ENCODE data around the gene SH3GLB2. TPM values are rescaled to one million over a fixed set of nuclear protein-coding genes. Genes with fewer than 3 reads are reported as not detected.

SH3GLB2 gene
- total RNA-seq, 1 donor from 2014 or later = 90.1 TPM

DNA sequence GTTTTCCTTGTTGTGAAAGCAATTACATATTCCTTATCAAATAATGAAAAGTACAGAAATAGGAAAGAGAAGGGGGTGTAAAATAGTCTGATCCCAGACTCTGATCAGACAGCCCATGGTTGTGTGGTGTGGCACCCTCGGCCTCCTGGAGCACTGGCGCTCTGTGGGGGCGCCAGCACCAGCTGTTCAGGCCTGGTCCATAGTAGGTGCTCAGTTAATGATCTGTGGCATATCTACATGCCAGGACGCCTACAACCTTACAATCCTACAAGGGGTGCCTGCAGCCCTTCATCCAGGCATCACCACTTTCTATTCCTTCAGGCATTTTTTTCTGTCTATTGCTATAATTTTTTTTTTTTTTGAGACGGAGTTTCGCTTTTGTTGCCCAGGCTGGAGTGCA, 24.9 kb upstream of the SH3GLB2 start:
- no peak for DNase-seq (ENCODE audit: low read depth)
- TF ChIP-seq, protein P1, sequence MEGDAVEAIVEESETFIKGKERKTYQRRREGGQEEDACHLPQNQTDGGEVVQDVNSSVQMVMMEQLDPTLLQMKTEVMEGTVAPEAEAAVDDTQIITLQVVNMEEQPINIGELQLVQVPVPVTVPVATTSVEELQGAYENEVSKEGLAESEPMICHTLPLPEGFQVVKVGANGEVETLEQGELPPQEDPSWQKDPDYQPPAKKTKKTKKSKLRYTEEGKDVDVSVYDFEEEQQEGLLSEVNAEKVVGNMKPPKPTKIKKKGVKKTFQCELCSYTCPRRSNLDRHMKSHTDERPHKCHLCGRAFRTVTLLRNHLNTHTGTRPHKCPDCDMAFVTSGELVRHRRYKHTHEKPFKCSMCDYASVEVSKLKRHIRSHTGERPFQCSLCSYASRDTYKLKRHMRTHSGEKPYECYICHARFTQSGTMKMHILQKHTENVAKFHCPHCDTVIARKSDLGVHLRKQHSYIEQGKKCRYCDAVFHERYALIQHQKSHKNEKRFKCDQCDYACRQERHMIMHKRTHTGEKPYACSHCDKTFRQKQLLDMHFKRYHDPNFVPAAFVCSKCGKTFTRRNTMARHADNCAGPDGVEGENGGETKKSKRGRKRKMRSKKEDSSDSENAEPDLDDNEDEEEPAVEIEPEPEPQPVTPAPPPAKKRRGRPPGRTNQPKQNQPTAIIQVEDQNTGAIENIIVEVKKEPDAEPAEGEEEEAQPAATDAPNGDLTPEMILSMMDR (conservative IDR thresholded peaks at IDR 0.05; ENCODE audit: low read depth, low read length) = no peak
- no peak overlapping the region for H3K4me3 ChIP-seq (ENCODE audit: low read depth, low read length)

GRCh38 chr9:129052592-129052991, 24.5 kb upstream of the SH3GLB2 start:
- DNase-seq (ENCODE audit: low read depth) = no peak
- TF ChIP-seq, protein P1 (conservative IDR thresholded peaks at IDR 0.05; ENCODE audit: low read depth, low read length) = no peak
- no peak overlapping the region for H3K4me3 ChIP-seq (ENCODE audit: low read depth, low read length)

DNA sequence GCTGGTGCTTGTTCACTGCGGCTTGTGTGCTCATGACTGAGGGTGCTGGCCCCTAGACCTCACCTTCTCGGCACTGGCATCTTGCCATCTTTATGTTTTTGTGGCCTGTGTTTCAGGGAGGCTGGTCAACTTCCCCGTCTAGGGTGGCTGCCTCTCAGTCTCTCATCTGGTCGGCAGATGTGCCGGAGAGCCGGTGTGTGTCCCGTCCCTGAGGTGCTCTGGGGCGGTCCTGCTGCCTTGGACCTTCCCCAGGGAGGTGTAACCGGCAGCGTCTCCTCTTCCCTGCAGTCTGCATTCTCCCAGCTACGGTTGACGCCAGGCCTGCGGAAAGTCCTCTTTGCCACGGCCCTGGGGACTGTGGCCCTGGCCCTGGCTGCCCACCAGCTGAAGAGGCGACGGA, 13.9 kb upstream of the SH3GLB2 start:
- no peak for DNase-seq (ENCODE audit: low read depth)
- TF ChIP-seq, protein P1 (conservative IDR thresholded peaks at IDR 0.05; ENCODE audit: low read depth, low read length) = no peak
- H3K4me3 ChIP-seq (ENCODE audit: low read depth, low read length) = no peak overlapping the region

- TF ChIP-seq, protein P1 (conservative IDR thresholded peaks at IDR 0.05; ENCODE audit: low read depth, low read length) = no peak
- no peak overlapping the region for H3K4me3 ChIP-seq (ENCODE audit: low read depth, low read length)
- no peak for DNase-seq (ENCODE audit: low read depth)
Measured at GRCh38 chr9:129040113-129040643, 12.0 kb upstream of the SH3GLB2 start.

DNA sequence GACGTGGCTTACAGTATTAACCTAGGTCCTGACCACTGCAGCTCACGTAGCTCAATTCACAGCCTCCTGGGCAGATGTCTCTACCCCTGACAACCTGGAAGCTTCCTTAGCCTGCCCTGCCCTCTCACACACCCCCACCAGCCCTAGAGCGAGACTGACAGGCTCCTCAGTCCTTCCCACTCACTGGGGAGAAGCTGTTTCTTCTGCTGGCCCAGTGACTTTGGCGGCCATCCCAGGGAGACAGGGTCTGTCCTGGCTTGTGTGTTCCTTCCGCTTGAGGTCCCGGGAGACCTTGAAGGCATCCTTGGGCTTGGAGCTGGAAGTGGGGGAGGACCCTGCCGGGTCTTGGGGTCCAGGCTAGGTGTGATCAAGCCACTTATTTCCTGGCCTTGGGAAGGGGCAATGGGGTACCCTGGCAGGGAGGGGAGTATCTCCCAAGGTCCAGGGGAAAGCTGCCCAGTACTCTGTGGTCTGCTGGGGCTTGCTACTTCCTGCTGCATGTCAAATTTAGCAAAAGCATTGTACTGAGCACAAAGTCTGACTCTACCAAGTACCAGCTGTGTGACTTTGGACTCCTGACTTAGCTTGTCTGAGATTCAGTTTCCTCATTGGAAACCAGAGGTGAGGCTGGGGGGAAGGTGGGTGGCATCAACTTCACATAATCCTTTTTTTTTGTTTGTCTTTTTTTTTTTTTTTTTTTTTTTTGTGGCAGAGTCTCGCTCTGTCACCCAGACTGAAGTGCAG, 10.2 kb upstream of the SH3GLB2 start:
- TF ChIP-seq, protein P1 (conservative IDR thresholded peaks at IDR 0.05; ENCODE audit: low read depth, low read length) = no peak
- H3K4me3 ChIP-seq (ENCODE audit: low read depth, low read length) = no peak overlapping the region
- DNase-seq (ENCODE audit: low read depth) = no peak

DNA sequence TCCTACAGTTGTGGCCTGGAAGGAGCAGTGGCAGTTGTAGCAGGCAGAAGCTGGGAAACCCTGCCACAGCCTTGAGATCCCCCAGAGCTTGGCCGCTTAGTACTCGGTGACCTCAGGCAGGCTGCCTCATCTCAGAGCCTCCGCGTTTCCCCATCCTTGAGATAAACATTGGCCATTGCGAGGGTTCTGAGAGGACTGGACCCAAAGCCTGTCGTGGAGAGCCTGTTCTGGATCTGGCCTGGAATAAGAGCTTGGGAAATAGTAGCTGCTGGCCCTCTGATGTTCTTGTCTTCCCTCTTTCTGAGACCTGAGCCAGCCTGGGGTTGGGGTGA, 9.6 kb upstream of the SH3GLB2 start:
- no peak for DNase-seq (ENCODE audit: low read depth)
- TF ChIP-seq, protein P1 (conservative IDR thresholded peaks at IDR 0.05; ENCODE audit: low read depth, low read length) = no peak
- peak overlapping the region; percentile 87 for H3K4me3 ChIP-seq (ENCODE audit: low read depth, low read length)
